HEK293 (cell line): ENCODE results near the gene DUSP16.

Experiments used
- CTCF ChIA-PET: fragments of 350-600 bp; formaldehyde crosslinking; extraction: SDS; loops from one replicate; lab custom pipeline; 2021; ENCODE audit warnings: antibody characterized with exemption; lab: Yijun Ruan, JAX
- POLR2A ChIA-PET: fragments of 300-600 bp; formaldehyde crosslinking; extraction: SDS; loops from one replicate; lab custom pipeline; 2020; ENCODE audit warnings: antibody characterized with exemption, inconsistent platforms; lab: Yijun Ruan, JAX
- H3K27ac ChIP-seq: fragments of 200-500 bp; sonication (Bioruptor generic); 2 replicates; pipeline ENCODE4 v1.5.1; 2014; ENCODE audit warnings: low read depth, low read length, control low read depth, inconsistent platforms; ENCODE audit errors: extremely low read depth
- H3K36me3 ChIP-seq, 2 experiments: fragments of 200-500 bp in 1 of 2; sonication (Bioruptor generic) in 1 of 2; 1 replicate in 1 of 2; 2 replicates in 1 of 2; pipeline ENCODE4 v1.5.1; 2014 to 2017; ENCODE audit warnings: inconsistent platforms in 2 of 2, low read length in 2 of 2; ENCODE audit not compliant: control insufficient read depth in 2 of 2, insufficient read depth in 1 of 2
- H3K4me1 ChIP-seq: fragments of 200-500 bp; sonication (Bioruptor generic); 2 replicates; pipeline ENCODE4 v1.5.1; 2014; ENCODE audit warnings: mild to moderate bottlenecking, low read length, inconsistent platforms; ENCODE audit not compliant: control insufficient read depth, insufficient read depth
- H3K4me3 ChIP-seq: 2 replicates; pipeline ENCODE4 v1.5.1; 2011; ENCODE audit warnings: low read depth, mild to moderate bottlenecking, control low read depth, low read length, moderate library complexity
- H3K9me3 ChIP-seq: fragments of 200-500 bp; sonication (Bioruptor generic); 2 replicates; pipeline ENCODE4 v1.5.1; 2014; ENCODE audit warnings: low read depth, low read length, inconsistent platforms; ENCODE audit not compliant: control insufficient read depth, insufficient read depth
- KLF10 ChIP-seq: fragments of 450-650 bp; IDR thresholded peaks from 2 replicates; pipeline ENCODE4 v1.5.1; 2018; ENCODE audit warnings: missing biosample characterization, mild to moderate bottlenecking, missing genetic modification characterization
- OVOL3 ChIP-seq: fragments of 450-650 bp; formaldehyde crosslinking; IDR thresholded peaks from 2 replicates; pipeline ENCODE4 v1.5.1; 2016; ENCODE audit warnings: missing biosample characterization, missing genetic modification characterization
- SALL2 ChIP-seq: fragments of 450-650 bp; formaldehyde crosslinking; IDR thresholded peaks from 2 replicates; pipeline ENCODE4 v1.5.0; 2017; ENCODE audit warnings: missing biosample characterization, mild to moderate bottlenecking, missing genetic modification characterization, borderline replicate concordance
- TRIM28 ChIP-seq: IDR thresholded peaks from 2 replicates; pipeline ENCODE4 v1.6.1; 2011; ENCODE audit warnings: low read length, control low read depth, borderline replicate concordance
- ZNF16 ChIP-seq: fragments of 450-650 bp; formaldehyde crosslinking; IDR thresholded peaks from 2 replicates; pipeline ENCODE4 v1.5.1; 2016; ENCODE audit warnings: low read depth, missing biosample characterization, missing genetic modification characterization
- ZNF174 ChIP-seq: fragments of 450-650 bp; formaldehyde crosslinking; IDR thresholded peaks from 2 replicates; pipeline ENCODE4 v1.5.0; 2017; ENCODE audit warnings: missing biosample characterization, mild to moderate bottlenecking, missing genetic modification characterization
- ZNF214 ChIP-seq: fragments of 450-650 bp; formaldehyde crosslinking; IDR thresholded peaks from 2 replicates; pipeline ENCODE4 v1.5.1; 2017; ENCODE audit warnings: missing biosample characterization, mild to moderate bottlenecking, missing genetic modification characterization, borderline replicate concordance
- ZNF23 ChIP-seq: fragments of 450-650 bp; formaldehyde crosslinking; IDR thresholded peaks from 2 replicates; pipeline ENCODE4 v1.5.1; 2016; ENCODE audit warnings: missing biosample characterization, missing genetic modification characterization, borderline replicate concordance
- ZNF24 ChIP-seq: fragments of 450-650 bp; formaldehyde crosslinking; IDR thresholded peaks from 2 replicates; pipeline ENCODE4 v1.5.1; 2016; ENCODE audit warnings: missing biosample characterization, missing genetic modification characterization
- ZNF37A ChIP-seq: fragments of 450-650 bp; IDR thresholded peaks from 2 replicates; pipeline ENCODE4 v1.5.1; 2018; ENCODE audit warnings: missing biosample characterization, missing genetic modification characterization
- ZNF423 ChIP-seq: fragments of 450-650 bp; formaldehyde crosslinking; IDR thresholded peaks from 2 replicates; pipeline ENCODE4 v1.5.1; 2016; ENCODE audit warnings: missing biosample characterization, missing genetic modification characterization
- ZNF510 ChIP-seq: fragments of 450-650 bp; formaldehyde crosslinking; IDR thresholded peaks from 2 replicates; pipeline ENCODE4 v1.5.1; 2018; ENCODE audit warnings: mild to moderate bottlenecking, missing genetic modification characterization, missing biosample characterization; ENCODE audit not compliant: insufficient replicate concordance
- ZNF596 ChIP-seq: fragments of 450-650 bp; IDR thresholded peaks from 2 replicates; pipeline ENCODE4 v1.5.0; 2018; ENCODE audit warnings: missing biosample characterization, mild to moderate bottlenecking, missing genetic modification characterization, moderate library complexity
- ZNF610 ChIP-seq: fragments of 450-650 bp; formaldehyde crosslinking; IDR thresholded peaks from 2 replicates; pipeline ENCODE4 v1.5.1; 2016; ENCODE audit warnings: missing biosample characterization, missing genetic modification characterization, borderline replicate concordance
- ZNF624 ChIP-seq: fragments of 450-650 bp; formaldehyde crosslinking; IDR thresholded peaks from 2 replicates; pipeline ENCODE4 v1.5.1; 2017; ENCODE audit warnings: missing biosample characterization, missing genetic modification characterization
- ZNF658 ChIP-seq: fragments of 450-650 bp; formaldehyde crosslinking; IDR thresholded peaks from 2 replicates; pipeline ENCODE4; 2016; ENCODE audit warnings: missing biosample characterization, missing genetic modification characterization
- ZNF677 ChIP-seq: fragments of 450-650 bp; IDR thresholded peaks from 2 replicates; pipeline ENCODE4 v1.5.0; 2018; ENCODE audit warnings: missing biosample characterization, mild to moderate bottlenecking, missing genetic modification characterization, moderate library complexity
- ZNF707 ChIP-seq: fragments of 450-650 bp; formaldehyde crosslinking; IDR thresholded peaks from 2 replicates; pipeline ENCODE4 v1.5.1; 2016; ENCODE audit warnings: missing biosample characterization, missing genetic modification characterization
- ZNF76 ChIP-seq: fragments of 450-650 bp; formaldehyde crosslinking; IDR thresholded peaks from 2 replicates; pipeline ENCODE4; 2016; ENCODE audit warnings: low read depth, missing biosample characterization, missing genetic modification characterization, borderline replicate concordance
- ZNF768 ChIP-seq: fragments of 450-650 bp; formaldehyde crosslinking; IDR thresholded peaks from 2 replicates; pipeline ENCODE4 v1.5.1; 2018; ENCODE audit warnings: missing biosample characterization, mild to moderate bottlenecking, missing genetic modification characterization
- TF ChIP-seq, protein P1 (sequence below): fragments of 450-650 bp; formaldehyde crosslinking; IDR thresholded peaks from 2 replicates; pipeline ENCODE4 v1.5.1; 2016; ENCODE audit warnings: missing biosample characterization, missing genetic modification characterization, borderline replicate concordance
- TF ChIP-seq, protein P2 (sequence below): fragments of 450-650 bp; formaldehyde crosslinking; IDR thresholded peaks from 2 replicates; pipeline ENCODE4 v1.5.1; 2017; ENCODE audit warnings: missing biosample characterization, mild to moderate bottlenecking, missing genetic modification characterization, moderate library complexity
- TF ChIP-seq, protein P3 (sequence below): fragments of 450-650 bp; formaldehyde crosslinking; IDR thresholded peaks from 2 replicates; pipeline ENCODE4 v1.5.1; 2016; ENCODE audit warnings: missing biosample characterization, missing genetic modification characterization
- TF ChIP-seq, protein P4 (sequence below): fragments of 450-650 bp; formaldehyde crosslinking; IDR thresholded peaks from 2 replicates; pipeline ENCODE4 v1.5.1; 2016; ENCODE audit warnings: missing biosample characterization, missing genetic modification characterization

The DUSP16 gene

DNA sequence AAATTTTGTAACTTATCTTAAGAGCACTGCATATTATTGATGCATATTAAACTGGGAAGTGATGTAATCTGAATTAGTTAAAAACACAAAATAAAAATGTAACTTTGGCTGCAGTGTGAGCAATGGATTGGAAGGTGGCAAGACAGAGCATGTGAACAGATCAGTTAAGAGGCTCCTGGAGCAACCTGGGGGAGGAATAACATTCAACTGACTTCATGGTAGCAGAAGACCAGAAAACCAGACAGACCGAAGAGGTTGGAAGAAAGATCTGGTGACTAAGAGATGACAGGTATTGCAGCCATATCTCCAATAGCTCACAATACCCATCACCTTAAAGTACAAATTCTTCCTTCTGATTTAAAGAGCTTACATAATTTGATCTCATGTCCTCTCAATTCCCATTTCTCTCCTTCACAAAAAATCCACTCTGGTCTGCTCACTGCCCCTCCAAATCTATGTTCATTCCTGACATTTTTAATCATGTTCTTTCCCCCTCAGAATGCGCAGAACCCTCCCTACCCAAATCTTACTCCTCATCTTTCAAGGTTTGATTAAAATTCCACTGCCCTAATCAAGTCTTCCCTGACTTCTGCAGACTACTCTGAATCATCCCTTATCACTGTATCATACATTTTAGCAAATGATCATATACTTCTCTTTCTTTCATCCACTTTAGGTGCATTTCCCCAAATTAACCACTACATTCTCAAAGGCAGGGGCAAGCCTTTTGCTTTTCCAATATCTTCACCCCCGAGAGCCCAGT lies 51.5 kb downstream of the DUSP16 start:
- Histone ChIP-seq H3K4me3 (no peak overlapping the region), H3K27ac (no peak overlapping the region), H3K36me3 (peaks cover 4% of the 10 kb centered on the region in 2 experiments; a peak in 2 of 3 replicates), H3K4me1 (peaks cover 8% of the 10 kb centered on the region), H3K9me3 (no peaks in the 10 kb centered on the region)
- TF ChIP-seq ZNF596 (no peak), ZNF677 (tag by site-specific recombination) (no peak), ZNF510 (tag by site-specific recombination) (no peak), SALL2 (tag by site-specific recombination) (no peak), ZNF214 (no peak), KLF10 (tag by site-specific recombination) (no peak), ZNF16 (no peak), ZNF707 (no peak), OVOL3 (tag by site-specific recombination) (no peak), ZNF624 (tag by site-specific recombination) (no peak), ZNF24 (no peak), TRIM28 (no peak)
- TF ChIP-seq, protein P1, sequence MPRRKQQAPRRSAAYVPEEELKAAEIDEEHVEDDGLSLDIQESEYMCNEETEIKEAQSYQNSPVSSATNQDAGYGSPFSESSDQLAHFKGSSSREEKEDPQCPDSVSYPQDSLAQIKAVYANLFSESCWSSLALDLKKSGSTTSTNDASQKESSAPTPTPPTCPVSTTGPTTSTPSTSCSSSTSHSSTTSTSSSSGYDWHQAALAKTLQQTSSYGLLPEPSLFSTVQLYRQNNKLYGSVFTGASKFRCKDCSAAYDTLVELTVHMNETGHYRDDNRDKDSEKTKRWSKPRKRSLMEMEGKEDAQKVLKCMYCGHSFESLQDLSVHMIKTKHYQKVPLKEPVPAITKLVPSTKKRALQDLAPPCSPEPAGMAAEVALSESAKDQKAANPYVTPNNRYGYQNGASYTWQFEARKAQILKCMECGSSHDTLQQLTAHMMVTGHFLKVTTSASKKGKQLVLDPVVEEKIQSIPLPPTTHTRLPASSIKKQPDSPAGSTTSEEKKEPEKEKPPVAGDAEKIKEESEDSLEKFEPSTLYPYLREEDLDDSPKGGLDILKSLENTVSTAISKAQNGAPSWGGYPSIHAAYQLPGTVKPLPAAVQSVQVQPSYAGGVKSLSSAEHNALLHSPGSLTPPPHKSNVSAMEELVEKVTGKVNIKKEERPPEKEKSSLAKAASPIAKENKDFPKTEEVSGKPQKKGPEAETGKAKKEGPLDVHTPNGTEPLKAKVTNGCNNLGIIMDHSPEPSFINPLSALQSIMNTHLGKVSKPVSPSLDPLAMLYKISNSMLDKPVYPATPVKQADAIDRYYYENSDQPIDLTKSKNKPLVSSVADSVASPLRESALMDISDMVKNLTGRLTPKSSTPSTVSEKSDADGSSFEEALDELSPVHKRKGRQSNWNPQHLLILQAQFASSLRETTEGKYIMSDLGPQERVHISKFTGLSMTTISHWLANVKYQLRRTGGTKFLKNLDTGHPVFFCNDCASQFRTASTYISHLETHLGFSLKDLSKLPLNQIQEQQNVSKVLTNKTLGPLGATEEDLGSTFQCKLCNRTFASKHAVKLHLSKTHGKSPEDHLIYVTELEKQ (tag by site-specific recombination): no peak
- TF ChIP-seq, protein P2, sequence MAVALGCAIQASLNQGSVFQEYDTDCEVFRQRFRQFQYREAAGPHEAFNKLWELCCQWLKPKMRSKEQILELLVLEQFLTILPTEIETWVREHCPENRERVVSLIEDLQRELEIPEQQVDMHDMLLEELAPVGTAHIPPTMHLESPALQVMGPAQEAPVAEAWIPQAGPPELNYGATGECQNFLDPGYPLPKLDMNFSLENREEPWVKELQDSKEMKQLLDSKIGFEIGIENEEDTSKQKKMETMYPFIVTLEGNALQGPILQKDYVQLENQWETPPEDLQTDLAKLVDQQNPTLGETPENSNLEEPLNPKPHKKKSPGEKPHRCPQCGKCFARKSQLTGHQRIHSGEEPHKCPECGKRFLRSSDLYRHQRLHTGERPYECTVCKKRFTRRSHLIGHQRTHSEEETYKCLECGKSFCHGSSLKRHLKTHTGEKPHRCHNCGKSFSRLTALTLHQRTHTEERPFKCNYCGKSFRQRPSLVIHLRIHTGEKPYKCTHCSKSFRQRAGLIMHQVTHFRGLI (tag by site-specific recombination): no peak
- CTCF ChIA-PET: no interaction called here
- POLR2A ChIA-PET: no interaction called here

- no peak overlapping the region for H3K27ac ChIP-seq
- no peaks in the 10 kb centered on the region for H3K9me3 ChIP-seq
- peaks cover 4% of the 10 kb centered on the region in 2 experiments; a peak in 2 of 3 replicates for H3K36me3 ChIP-seq
- H3K4me1 ChIP-seq: peaks cover 12% of the 10 kb centered on the region
- ChIA-PET POLR2A (no interaction called here), CTCF (no interaction called here)
- H3K4me3 ChIP-seq: no peak overlapping the region
- TF ChIP-seq ZNF610 (tag by site-specific recombination) (no peak), ZNF37A (tag by site-specific recombination) (no peak), ZNF423 (no peak)
Measured at GRCh38 chr12:12510551-12510950, 52.1 kb downstream of the DUSP16 start.

- CTCF ChIA-PET: interaction anchor here (1.7 kb wide), 2 partner anchors 13 to 112 kb away, joined by 3 to 6 read pairs; no protein-coding TSS in a partner anchor
- H3K4me1 ChIP-seq: peaks cover 15% of the 10 kb centered on the region
Measured at GRCh38 chr12:12510141-12510540, 52.5 kb downstream of the DUSP16 start.

More at GRCh38 chr12:12510141-12510540, 52.5 kb downstream of the DUSP16 start:
- H3K9me3 ChIP-seq: no peaks in the 10 kb centered on the region
- H3K27ac ChIP-seq: no peak overlapping the region
- peaks cover 4% of the 10 kb centered on the region in 2 experiments; a peak in 2 of 3 replicates for H3K36me3 ChIP-seq
- TF ChIP-seq ZNF23 (tag by site-specific recombination): no peak
- no peak for TF ChIP-seq ZNF76 (tag by site-specific recombination)
- TF ChIP-seq, protein P3, sequence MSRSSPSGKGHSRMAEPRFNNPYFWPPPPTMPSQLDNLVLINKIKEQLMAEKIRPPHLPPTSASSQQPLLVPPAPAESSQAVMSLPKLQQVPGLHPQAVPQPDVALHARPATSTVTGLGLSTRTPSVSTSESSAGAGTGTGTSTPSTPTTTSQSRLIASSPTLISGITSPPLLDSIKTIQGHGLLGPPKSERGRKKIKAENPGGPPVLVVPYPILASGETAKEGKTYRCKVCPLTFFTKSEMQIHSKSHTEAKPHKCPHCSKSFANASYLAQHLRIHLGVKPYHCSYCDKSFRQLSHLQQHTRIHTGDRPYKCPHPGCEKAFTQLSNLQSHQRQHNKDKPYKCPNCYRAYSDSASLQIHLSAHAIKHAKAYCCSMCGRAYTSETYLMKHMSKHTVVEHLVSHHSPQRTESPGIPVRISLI (tag by site-specific recombination): no peak
- TF ChIP-seq ZNF610 (tag by site-specific recombination): no peak
- no peak for TF ChIP-seq ZNF768
- TF ChIP-seq ZNF174 (tag by site-specific recombination): no peak
- no peak for TF ChIP-seq ZNF658 (tag by site-specific recombination)
- TF ChIP-seq, protein P4, sequence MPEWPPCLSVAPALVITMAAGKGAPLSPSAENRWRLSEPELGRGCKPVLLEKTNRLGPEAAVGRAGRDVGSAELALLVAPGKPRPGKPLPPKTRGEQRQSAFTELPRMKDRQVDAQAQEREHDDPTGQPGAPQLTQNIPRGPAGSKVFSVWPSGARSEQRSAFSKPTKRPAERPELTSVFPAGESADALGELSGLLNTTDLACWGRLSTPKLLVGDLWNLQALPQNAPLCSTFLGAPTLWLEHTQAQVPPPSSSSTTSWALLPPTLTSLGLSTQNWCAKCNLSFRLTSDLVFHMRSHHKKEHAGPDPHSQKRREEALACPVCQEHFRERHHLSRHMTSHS (tag by site-specific recombination): no peak
- no peak for TF ChIP-seq ZNF624 (tag by site-specific recombination)
- POLR2A ChIA-PET: no interaction called here
- H3K4me3 ChIP-seq: no peak overlapping the region
